Tibial nerve (tissue), 3 donors: ENCODE measurements around the gene MLKL.
"Not testable (repeated sequence)": the region's sequence is repeated elsewhere in the genome, so short reads cannot be mapped to it uniquely, and the experiment has no call there.

Source experiments
- CTCF ChIP-seq, 5 experiments: fragments of 200-600 bp in 3 of 5; fragments of 450-650 bp in 2 of 5; sonication (generic) in 3 of 5; IDR thresholded peaks; one replicate each; pipeline ENCODE4 v1.5.1; 2016 to 2019; ENCODE audit warnings: antibody characterized with exemption in 5 of 5, mild to moderate bottlenecking in 3 of 5, moderate library complexity in 2 of 5
- POLR2A ChIP-seq, 2 donors: fragments of 450-650 bp; IDR thresholded peaks; one replicate each; pipeline ENCODE4 v1.6.1; 2017; ENCODE audit warnings: antibody characterized with exemption in 2 of 2, mild to moderate bottlenecking in 2 of 2, moderate library complexity in 2 of 2

- TF ChIP-seq CTCF, POLR2A (IDR thresholded peaks at IDR 0.05): not testable (repeated sequence)
These were observed 47.8 kb downstream of the MLKL start for GRCh38 chr16:74652883-74653282.
